ENCODE data around the gene TMEM52.

GRCh38 chr1:1950940-1951339 is 31.9 kb upstream of the TMEM52 start:
- TF ChIP-seq BACH2 (CRISPR knock-in tag; IDR thresholded peaks at IDR 0.05; ENCODE audit: borderline replicate concordance): no peak
- TF ChIP-seq ZFP30 (CRISPR knock-in tag; IDR thresholded peaks at IDR 0.05): no peak
- no peak for TF ChIP-seq OSR1 (CRISPR knock-in tag; IDR thresholded peaks at IDR 0.05)
- TF ChIP-seq, protein P1, sequence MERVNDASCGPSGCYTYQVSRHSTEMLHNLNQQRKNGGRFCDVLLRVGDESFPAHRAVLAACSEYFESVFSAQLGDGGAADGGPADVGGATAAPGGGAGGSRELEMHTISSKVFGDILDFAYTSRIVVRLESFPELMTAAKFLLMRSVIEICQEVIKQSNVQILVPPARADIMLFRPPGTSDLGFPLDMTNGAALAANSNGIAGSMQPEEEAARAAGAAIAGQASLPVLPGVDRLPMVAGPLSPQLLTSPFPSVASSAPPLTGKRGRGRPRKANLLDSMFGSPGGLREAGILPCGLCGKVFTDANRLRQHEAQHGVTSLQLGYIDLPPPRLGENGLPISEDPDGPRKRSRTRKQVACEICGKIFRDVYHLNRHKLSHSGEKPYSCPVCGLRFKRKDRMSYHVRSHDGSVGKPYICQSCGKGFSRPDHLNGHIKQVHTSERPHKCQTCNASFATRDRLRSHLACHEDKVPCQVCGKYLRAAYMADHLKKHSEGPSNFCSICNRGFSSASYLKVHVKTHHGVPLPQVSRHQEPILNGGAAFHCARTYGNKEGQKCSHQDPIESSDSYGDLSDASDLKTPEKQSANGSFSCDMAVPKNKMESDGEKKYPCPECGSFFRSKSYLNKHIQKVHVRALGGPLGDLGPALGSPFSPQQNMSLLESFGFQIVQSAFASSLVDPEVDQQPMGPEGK (CRISPR knock-in tag; IDR thresholded peaks at IDR 0.05; ENCODE audit: borderline replicate concordance): no peak
- TF ChIP-seq ZFP3 (CRISPR knock-in tag; IDR thresholded peaks at IDR 0.05): no peak
- TF ChIP-seq CSRNP3 (CRISPR knock-in tag; IDR thresholded peaks at IDR 0.05): no peak
- TF ChIP-seq ISL1 (CRISPR knock-in tag; IDR thresholded peaks at IDR 0.05): no peak
- no peak for TF ChIP-seq ZC3H10 (CRISPR knock-in tag; IDR thresholded peaks at IDR 0.05)
- TF ChIP-seq TSHZ2 (CRISPR knock-in tag; IDR thresholded peaks at IDR 0.05): no peak

All from SK-N-SH treated with all-trans-retinoic acid at 6 μM for 48 hours (cell line).